ENCODE measurements around the gene SPATA31E1. TPM values are rescaled to one million over a fixed set of nuclear protein-coding genes. Genes with fewer than 3 reads are reported as not detected.

Gene SPATA31E1
- total RNA-seq, 2 experiments from 2014 or later = not detected

DNA sequence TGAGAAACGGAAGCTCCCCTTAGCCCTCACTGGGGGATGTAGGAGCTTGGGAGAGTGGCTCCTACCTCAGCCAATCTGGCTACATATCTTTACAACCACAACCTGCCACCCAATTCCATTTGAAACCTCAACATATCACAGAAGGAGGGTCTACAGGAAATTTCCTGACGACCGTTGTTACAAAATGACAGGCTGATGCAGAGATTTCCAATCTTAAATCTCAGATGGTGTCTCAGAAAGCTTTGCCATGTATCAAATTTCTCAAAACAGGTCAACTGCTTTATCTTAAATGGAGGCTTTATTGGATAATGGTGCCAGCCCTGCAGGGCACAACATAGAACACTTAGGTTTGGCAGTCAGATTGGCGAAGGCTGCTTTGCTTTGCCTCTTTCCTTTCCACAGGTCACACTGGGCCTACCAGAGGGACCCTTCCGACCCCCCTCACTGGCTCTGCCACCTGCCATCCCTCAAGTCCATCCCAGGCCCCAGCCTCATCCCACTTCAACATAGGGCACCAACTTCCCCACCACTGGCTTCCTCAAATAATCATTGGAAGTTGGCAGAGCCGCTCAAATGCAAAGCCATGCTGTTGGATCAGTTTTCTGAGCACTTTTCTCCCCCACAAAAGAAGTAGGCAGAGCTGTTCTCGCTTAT, 11.1 kb upstream of the SPATA31E1 start:
- no peaks in the 10 kb centered on the region for H3K4me1 Mint-ChIP-seq (ENCODE audit: low read depth)
- Histone ChIP-seq H3K36me3 (ENCODE audit: insufficient read depth, low read length) (no peaks in the 10 kb centered on the region), H3K9me3 (ENCODE audit: control insufficient read depth in 1 of 2, insufficient read depth in 1 of 2, low read length in 2 of 2) (peaks cover 0 to 16% of the 10 kb centered on the region in 2 experiments), H3K27ac (ENCODE audit: low read depth in 1 of 2, low read length in 2 of 2) (no peak overlapping the region), H3K4me1 (ENCODE audit: insufficient read depth, low read length) (no peaks in the 10 kb centered on the region), H3K27me3 (ENCODE audit: control insufficient read depth in 1 of 2, insufficient read depth in 2 of 2, low read length in 2 of 2) (no peaks in the 10 kb centered on the region), H3K4me3 (ENCODE audit: low read length) (no peak overlapping the region)
- H3K27ac Mint-ChIP-seq = no peak overlapping the region
- CTCF ChIA-PET = no interaction called here
- H3K36me3 Mint-ChIP-seq (ENCODE audit: low read depth) = no peaks in the 10 kb centered on the region
- intact Hi-C loops (cut with DNase I, micrococcal nuclease) = no loop called here
- no peak overlapping the region for H3K4me3 Mint-ChIP-seq
- TF ChIP-seq, protein P1, sequence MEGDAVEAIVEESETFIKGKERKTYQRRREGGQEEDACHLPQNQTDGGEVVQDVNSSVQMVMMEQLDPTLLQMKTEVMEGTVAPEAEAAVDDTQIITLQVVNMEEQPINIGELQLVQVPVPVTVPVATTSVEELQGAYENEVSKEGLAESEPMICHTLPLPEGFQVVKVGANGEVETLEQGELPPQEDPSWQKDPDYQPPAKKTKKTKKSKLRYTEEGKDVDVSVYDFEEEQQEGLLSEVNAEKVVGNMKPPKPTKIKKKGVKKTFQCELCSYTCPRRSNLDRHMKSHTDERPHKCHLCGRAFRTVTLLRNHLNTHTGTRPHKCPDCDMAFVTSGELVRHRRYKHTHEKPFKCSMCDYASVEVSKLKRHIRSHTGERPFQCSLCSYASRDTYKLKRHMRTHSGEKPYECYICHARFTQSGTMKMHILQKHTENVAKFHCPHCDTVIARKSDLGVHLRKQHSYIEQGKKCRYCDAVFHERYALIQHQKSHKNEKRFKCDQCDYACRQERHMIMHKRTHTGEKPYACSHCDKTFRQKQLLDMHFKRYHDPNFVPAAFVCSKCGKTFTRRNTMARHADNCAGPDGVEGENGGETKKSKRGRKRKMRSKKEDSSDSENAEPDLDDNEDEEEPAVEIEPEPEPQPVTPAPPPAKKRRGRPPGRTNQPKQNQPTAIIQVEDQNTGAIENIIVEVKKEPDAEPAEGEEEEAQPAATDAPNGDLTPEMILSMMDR (IDR thresholded peaks at IDR 0.05) = no peak
- ATAC-seq (ENCODE audit: poor library complexity) = no peak
- POLR2A ChIA-PET = no interaction called here
- no peaks in the 10 kb centered on the region for H3K9me3 Mint-ChIP-seq
- no peak for DNase-seq
- H3K27me3 Mint-ChIP-seq = peaks cover 1% of the 10 kb centered on the region

DNA sequence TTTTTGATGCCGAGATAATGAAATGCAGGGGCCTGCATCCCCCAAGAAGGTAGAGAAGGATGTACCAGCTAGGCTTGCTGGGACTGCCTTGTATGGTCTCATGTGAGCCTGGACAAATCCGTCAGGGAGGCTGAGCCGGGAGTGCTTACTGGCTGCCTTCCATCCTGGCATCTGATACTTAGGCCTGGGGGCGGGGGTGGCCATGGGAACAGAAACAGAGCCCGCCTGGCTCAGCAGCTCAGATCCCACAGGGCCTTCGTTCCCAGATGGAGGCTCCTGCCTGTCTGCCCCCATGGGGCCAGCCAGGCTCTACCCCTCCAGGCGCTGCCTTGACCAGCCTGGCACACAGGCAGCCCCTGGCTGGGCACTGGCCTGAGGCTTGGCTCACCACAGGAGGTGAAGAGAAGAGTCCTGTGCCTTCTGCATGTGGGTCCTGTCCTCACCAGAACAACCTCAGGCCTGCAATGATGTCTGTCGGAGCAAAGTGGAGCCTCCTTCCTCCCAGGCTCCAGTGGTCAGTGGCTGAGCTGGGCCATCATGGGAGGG, 10.5 kb upstream of the SPATA31E1 start:
- DNase-seq = no peak
- TF ChIP-seq, protein P1 (IDR thresholded peaks at IDR 0.05) = no peak
- Histone ChIP-seq H3K27ac (ENCODE audit: low read depth in 1 of 2, low read length in 2 of 2) (no peak overlapping the region), H3K4me1 (ENCODE audit: insufficient read depth, low read length) (no peaks in the 10 kb centered on the region), H3K9me3 (ENCODE audit: control insufficient read depth in 1 of 2, insufficient read depth in 1 of 2, low read length in 2 of 2) (peaks cover 0 to 16% of the 10 kb centered on the region in 2 experiments), H3K36me3 (ENCODE audit: insufficient read depth, low read length) (no peaks in the 10 kb centered on the region), H3K4me3 (ENCODE audit: low read length) (no peak overlapping the region), H3K27me3 (ENCODE audit: control insufficient read depth in 1 of 2, insufficient read depth in 2 of 2, low read length in 2 of 2) (no peaks in the 10 kb centered on the region)
- CTCF ChIA-PET = interaction anchor here (1.0 kb wide), 1 partner anchor 11 kb away, joined by 3 read pairs; no protein-coding TSS in a partner anchor
- ATAC-seq (ENCODE audit: poor library complexity) = no peak
- Mint-ChIP-seq H3K36me3 (ENCODE audit: low read depth) (no peaks in the 10 kb centered on the region), H3K27ac (no peak overlapping the region), H3K4me1 (ENCODE audit: low read depth) (no peaks in the 10 kb centered on the region), H3K9me3 (no peaks in the 10 kb centered on the region), H3K27me3 (peaks cover 4% of the 10 kb centered on the region), H3K4me3 (no peak overlapping the region)
- intact Hi-C loops (cut with DNase I, micrococcal nuclease) = no loop called here
- POLR2A ChIA-PET = no interaction called here

DNA sequence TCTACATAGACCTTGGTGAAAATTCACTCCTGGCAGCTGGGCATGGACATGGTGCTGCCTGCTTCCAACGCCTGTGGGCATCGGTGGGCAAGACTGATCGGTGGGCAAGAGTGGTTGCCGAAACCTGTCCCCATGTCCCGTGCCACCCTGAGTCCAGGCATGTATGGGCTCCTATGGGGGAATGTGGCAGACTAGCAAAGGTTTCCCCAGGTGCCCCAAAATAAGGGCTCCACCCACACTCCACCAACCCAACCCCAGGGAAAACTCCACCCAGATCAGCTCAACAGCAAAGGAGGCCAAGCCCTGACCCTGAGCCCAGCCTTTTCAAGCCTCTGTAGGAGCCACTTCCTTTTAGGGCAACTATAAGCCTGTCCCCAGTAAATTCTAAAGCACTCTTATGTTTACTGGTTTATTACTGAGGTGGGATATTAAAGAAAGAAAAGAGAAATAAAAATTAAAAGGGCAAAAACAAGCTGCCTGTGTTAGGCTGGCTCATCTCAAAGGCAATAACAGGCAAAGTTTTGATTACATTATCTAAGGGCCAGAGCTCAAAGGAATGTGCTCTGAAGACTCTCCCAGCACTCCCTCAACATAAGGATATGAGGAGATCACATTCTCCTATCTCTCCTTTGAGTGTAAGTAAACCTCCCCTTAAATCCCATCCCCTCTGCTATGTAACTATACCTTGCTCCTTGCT, 8.9 kb upstream of the SPATA31E1 start:
- no peaks in the 10 kb centered on the region for H3K27me3 ChIP-seq (ENCODE audit: control insufficient read depth in 1 of 2, insufficient read depth in 2 of 2, low read length in 2 of 2)
- ATAC-seq (ENCODE audit: poor library complexity) = no peak
- H3K9me3 Mint-ChIP-seq = no peaks in the 10 kb centered on the region
- no peak overlapping the region for H3K4me3 Mint-ChIP-seq
- intact Hi-C loops (cut with DNase I, micrococcal nuclease) = no loop called here
- H3K9me3 ChIP-seq (ENCODE audit: control insufficient read depth in 1 of 2, insufficient read depth in 1 of 2, low read length in 2 of 2) = peaks cover 0 to 12% of the 10 kb centered on the region in 2 experiments
- no peak overlapping the region for H3K4me3 ChIP-seq (ENCODE audit: low read length)
- peaks cover 10% of the 10 kb centered on the region for H3K27me3 Mint-ChIP-seq
- ChIA-PET CTCF (no interaction called here), POLR2A (no interaction called here)
- no peaks in the 10 kb centered on the region for H3K36me3 Mint-ChIP-seq (ENCODE audit: low read depth)
- DNase-seq = no peak
- no peaks in the 10 kb centered on the region for H3K4me1 Mint-ChIP-seq (ENCODE audit: low read depth)
- H3K27ac Mint-ChIP-seq = no peak overlapping the region
- no peak overlapping the region for H3K27ac ChIP-seq (ENCODE audit: low read depth in 1 of 2, low read length in 2 of 2)
- no peaks in the 10 kb centered on the region for H3K4me1 ChIP-seq (ENCODE audit: insufficient read depth, low read length)
- TF ChIP-seq, protein P1 (IDR thresholded peaks at IDR 0.05) = no peak
- no peaks in the 10 kb centered on the region for H3K36me3 ChIP-seq (ENCODE audit: insufficient read depth, low read length)

All from CD4-positive, alpha-beta T cell (primary cell).